WI38 (cell line): ENCODE data around the gene MYOZ3.

Experiments used
- H3K4me3 ChIP-seq: 2 replicates; pipeline ENCODE4 v1.5.1; 2011; ENCODE audit warnings: low read depth, mild to moderate bottlenecking, control low read depth, low read length
- TF ChIP-seq, protein P1 (sequence below): IDR thresholded peaks from 2 replicates; pipeline ENCODE4 v1.5.1; 2012; ENCODE audit warnings: low read depth, mild to moderate bottlenecking, control low read depth, low read length

The MYOZ3 gene

DNA sequence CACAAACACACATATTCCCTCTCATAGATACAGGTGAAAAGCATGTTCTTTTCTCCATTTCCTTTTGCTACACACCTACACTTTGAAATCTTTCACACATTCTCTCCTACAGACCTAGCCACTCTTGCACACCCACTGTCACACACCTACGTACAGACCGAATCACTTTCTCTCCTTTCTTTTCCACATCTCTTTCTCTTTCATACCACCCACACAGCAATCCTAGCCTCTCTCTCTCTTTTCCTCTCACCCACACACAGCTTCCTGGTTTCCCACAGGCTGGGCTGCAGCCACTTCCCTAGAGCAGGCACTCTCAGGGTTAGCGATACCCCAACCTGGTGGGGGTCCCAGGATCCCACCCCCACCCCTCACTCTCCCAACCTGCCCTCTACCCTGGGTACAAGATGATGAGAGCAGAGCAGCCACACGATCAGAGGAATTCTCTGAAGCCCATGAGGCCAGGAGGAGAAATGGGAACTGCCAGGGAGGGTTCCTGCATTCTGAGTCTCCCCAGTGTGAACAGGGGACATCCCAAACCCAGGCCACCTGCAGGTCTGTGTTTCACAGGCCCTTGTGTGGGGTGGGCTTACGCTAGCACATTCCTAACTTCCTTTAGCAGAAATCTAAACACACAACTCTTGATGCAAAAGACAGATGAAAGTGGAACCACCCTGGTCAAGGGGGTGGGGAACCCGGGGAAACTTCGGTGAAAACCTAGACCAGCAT lies 37.7 kb upstream of the MYOZ3 start:
- H3K4me3 ChIP-seq, result no peak overlapping the region
- TF ChIP-seq, protein P1, sequence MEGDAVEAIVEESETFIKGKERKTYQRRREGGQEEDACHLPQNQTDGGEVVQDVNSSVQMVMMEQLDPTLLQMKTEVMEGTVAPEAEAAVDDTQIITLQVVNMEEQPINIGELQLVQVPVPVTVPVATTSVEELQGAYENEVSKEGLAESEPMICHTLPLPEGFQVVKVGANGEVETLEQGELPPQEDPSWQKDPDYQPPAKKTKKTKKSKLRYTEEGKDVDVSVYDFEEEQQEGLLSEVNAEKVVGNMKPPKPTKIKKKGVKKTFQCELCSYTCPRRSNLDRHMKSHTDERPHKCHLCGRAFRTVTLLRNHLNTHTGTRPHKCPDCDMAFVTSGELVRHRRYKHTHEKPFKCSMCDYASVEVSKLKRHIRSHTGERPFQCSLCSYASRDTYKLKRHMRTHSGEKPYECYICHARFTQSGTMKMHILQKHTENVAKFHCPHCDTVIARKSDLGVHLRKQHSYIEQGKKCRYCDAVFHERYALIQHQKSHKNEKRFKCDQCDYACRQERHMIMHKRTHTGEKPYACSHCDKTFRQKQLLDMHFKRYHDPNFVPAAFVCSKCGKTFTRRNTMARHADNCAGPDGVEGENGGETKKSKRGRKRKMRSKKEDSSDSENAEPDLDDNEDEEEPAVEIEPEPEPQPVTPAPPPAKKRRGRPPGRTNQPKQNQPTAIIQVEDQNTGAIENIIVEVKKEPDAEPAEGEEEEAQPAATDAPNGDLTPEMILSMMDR, result no peak

DNA sequence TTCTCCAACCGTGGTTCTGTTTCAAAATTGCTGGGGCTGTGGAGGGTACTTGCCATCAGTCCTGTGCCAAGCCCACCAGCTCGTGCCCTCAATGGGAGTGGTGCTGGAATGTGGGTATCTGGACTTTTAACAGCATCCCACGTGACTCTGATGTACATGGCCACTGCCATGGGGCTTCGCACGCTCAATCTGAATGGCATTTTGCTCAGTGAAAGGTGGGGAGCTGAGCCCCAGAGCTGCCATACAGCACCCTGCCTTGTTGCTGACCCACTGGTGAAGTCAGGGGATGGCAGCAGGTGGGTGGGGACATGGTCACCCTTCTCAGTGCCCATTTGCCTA lies 37.2 kb upstream of the MYOZ3 start:
- H3K4me3 ChIP-seq, result no peak overlapping the region
- TF ChIP-seq, protein P1, result no peak

DNA sequence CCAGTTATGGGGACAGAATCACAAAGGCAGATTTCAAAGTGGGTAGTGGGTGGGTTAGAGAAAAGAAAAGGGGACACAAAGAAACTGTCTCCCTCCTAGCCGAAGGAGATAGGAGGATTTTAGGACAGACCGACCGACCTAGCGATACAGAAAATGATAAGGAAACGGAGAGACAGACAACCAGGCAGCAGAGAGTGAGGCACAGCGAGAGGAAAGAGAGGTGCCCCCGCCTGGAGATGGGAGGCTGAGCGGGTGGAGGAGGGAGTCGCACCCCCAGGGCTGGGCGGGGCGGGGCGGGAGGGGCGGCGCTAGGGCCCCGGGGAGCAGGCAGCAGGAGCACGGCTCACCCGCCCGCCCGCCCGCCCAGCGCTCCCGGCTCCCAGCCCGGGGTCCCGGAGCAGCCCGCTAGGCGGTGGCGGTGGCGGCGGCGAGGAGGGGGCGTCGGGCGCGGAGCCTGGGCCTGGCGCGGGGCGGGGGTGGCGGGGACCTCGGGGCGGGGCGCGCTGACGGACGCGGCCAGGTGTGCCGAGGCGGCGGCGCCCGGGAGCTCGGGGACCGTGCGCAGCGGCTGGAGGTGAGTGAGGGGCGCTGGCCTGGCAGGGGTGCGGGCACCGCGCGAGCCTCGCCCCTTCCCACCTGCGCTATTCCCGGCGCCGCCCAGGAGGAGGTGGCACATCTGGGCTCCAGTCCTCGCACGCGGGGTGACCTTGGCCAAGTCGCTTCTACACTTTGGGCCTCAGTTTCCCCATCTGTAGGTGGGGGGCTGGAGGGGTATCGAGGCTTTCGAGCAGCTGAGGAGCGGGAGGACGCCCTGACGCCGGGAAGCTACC lies 36.5 kb upstream of the MYOZ3 start:
- peak overlapping the region; percentile 60 for H3K4me3 ChIP-seq
- TF ChIP-seq, protein P1, result no peak

DNA sequence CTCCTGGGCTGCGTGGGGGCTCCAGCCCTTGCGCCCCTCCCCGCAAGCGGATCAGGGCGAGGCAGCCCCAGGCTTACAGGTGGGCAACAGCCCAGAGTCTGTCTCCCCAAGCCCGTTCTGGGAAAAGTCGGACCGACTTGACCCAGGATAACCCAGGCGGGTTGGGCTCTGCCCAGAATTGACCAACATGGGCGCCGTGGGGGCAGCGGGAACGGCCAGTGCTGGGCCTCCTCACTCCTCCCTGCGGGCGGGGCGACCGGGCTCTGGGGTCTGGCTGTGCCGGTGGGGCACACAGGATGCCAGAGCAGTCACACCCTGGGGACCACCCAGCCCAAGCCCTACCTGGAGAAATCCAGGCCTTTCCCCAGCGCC lies 35.9 kb upstream of the MYOZ3 start:
- H3K4me3 ChIP-seq, result peak overlapping the region; percentile 60
- TF ChIP-seq, protein P1, result no peak

DNA sequence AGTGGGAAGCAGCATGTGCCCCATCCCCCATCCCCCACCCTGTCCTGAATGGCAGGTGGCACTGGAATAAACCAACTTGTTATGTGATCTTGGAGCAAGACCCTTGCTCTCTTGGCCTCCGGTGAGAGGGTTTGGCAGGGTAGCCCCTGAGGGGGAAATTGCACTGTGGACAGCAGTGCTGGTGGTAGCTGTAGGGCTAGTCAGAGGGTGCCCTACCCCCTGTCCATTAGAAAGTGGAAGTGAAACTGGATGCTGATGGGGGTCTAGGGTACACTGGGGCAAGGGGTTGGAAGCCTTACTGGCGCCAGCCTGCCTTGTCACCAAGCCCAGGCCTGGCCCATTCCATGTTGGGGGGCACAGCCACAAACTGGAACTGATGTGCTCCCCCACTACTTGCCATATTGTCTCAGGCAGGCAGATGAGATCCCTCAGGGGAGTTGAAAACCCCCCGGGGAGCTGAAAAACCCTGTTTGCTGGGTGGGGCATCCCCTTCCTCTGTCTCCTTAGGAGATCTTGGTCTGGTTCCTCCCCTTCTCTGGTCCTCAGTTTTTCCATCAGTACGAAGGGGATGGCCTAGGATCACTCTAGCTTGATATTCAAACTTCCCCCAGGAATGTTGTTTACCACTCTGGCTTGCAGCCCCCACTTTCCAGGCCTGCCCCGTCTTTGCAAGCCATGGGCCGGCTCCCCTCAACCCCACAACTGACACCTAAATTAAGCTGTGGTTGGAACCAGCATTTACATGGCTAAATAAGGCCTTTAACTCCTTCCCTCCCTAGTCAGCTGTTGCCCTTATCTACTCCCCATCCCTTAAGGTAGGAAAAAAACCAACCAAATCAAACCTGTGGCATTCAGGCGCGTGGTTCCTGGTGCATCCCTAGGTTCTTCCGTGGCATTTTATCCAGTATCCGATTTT lies 35.0 kb upstream of the MYOZ3 start:
- TF ChIP-seq, protein P1, result no peak
- no peak overlapping the region for H3K4me3 ChIP-seq

DNA sequence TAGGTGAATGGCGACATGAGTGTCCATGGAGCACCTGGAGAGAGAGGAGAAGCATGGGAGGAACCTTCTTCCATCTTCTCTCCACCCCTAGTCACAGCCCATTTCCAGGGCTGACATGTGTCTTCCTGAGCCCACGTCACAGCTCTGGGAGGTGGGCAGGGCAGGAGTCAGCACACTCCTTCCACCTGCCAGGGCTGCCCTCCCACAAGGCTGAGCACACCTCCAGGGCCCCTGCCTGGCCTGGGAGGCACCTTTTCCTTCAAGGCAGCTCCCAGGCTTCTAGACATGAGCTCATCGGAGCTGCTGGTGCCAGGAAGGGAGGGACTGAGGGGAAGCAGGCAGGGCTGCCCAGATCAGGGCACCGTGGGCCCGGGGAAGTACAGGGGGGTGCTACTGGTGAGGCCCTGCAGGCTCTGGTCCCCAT lies 34.2 kb upstream of the MYOZ3 start:
- TF ChIP-seq, protein P1, result no peak
- no peak overlapping the region for H3K4me3 ChIP-seq
